Measurements from ENCODE around the gene ACTN4. TPM values are rescaled to one million over a fixed set of nuclear protein-coding genes. Genes with fewer than 3 reads are reported as not detected.

ACTN4 gene
- total and polyA plus RNA-seq, 9 donors: 139 to 458 (median 299) TPM

DNA sequence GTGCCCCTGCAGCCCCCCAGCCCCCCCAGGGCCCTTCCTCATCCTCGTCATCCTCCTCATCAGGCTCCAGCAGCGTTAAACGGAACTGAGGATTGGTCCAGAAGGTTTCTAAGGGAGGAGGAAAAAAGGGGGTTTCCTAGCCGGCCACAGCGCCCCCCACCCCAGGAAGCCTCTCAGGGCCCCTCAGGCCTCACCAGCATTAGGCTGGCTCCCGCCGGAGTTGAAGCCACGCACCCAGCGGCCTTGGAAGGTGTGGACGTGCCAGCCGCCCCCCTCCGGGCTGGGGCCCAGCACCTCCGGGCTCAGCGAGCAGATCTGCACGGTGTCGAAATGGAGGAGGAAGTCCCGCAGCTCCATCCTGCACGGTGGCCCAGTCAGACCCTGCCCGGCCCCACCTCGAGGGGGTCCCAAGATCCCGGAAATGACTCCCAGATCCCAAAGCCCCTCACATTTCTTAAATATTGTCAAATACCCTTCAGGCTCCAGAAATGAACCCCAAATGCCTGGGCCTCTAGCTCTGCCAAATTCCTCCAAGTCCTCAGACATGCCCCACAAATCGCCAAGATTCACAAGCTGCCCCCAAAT lies 89.9 kb downstream of the ACTN4 start:
- intact Hi-C loops (cut with DNase I): no loop called here
- Histone ChIP-seq H3K36me3 (no peaks in the 10 kb centered on the region), H3K9me3 (no peaks in the 10 kb centered on the region), H3K27me3 (no peaks in the 10 kb centered on the region), H3K27ac (no peak overlapping the region), H3K4me1 (ENCODE audit: insufficient read depth) (no peaks in the 10 kb centered on the region), H3K4me3 (no peak overlapping the region)
- peak in 1 of 5 donors; percentile 32 for DNase-seq
- TF ChIP-seq EP300 (IDR thresholded peaks at IDR 0.05) (no peak), CTCF (IDR thresholded peaks at IDR 0.05) (no peak), POLR2A (IDR thresholded peaks at IDR 0.05) (no peak)
- 62 to 65% (median 62%) methylated on average over 22 of the region's 22 CpGs for WGBS, 3 donors

GRCh38 chr19:38737921-38738737 lies 90.7 kb downstream of the ACTN4 start:
- no peak for DNase-seq
- no peaks in the 10 kb centered on the region for H3K27me3 ChIP-seq
- no peaks in the 10 kb centered on the region for H3K4me1 ChIP-seq (ENCODE audit: insufficient read depth)
- TF ChIP-seq CTCF (IDR thresholded peaks at IDR 0.05) (no peak), EP300 (IDR thresholded peaks at IDR 0.05) (no peak), POLR2A (IDR thresholded peaks at IDR 0.05) (no peak)
- 94 to 98% (median 94%) methylated on average over 21 of the region's 21 CpGs for WGBS, 3 donors
- no peak overlapping the region for H3K4me3 ChIP-seq
- intact Hi-C loops (cut with DNase I): no loop called here
- no peaks in the 10 kb centered on the region for H3K9me3 ChIP-seq
- no peaks in the 10 kb centered on the region for H3K36me3 ChIP-seq
- H3K27ac ChIP-seq: no peak overlapping the region

DNA sequence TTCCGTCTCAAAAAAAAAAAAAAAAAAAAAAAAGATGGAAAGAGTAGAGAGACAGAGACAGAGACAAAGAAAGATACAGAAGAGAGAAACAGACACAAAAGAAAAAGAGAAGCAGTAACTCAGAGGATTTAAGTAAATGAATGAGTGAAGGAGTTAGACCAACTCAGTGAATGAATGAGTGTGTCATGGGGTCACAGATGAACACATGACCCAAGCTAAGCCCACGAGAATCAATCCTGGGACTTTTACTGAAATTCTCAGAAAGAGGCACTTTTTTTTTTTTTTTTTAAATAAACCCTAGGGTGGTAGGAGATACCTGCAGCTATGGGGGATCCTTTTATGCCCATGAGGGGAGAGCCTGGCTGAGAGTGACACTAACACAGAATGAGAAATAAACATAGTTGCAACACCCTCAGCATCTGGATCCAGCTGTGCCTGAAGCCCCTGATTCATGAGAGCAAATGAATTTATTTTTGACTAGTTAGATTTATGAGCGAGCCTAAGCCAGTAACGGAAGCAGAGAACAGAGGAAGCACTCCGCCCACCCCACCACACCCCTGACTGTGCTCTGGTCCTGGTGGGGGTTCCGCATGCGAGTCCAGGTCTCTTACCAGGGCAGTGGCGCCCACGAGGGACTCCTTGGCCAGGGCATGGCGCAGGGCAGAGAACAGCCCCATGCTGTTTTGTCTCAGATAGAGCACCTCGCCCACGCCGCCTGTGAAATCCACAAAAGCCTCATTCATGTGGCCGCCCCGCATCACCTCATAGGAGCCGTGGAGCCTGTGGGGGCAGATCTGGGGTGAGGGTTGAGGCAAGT lies 92.2 kb downstream of the ACTN4 start:
- H3K27ac ChIP-seq: no peak overlapping the region
- no peaks in the 10 kb centered on the region for H3K36me3 ChIP-seq
- no peak overlapping the region for H3K4me3 ChIP-seq
- no peak for DNase-seq
- H3K27me3 ChIP-seq: no peaks in the 10 kb centered on the region
- TF ChIP-seq CTCF (IDR thresholded peaks at IDR 0.05) (no peak), EP300 (IDR thresholded peaks at IDR 0.05) (no peak), POLR2A (IDR thresholded peaks at IDR 0.05) (no peak)
- H3K9me3 ChIP-seq: no peaks in the 10 kb centered on the region
- WGBS, 3 donors: 77 to 82% (median 81%) methylated on average over 16 of the region's 16 CpGs
- H3K4me1 ChIP-seq (ENCODE audit: insufficient read depth): no peaks in the 10 kb centered on the region
- intact Hi-C loops (cut with DNase I): no loop called here

DNA sequence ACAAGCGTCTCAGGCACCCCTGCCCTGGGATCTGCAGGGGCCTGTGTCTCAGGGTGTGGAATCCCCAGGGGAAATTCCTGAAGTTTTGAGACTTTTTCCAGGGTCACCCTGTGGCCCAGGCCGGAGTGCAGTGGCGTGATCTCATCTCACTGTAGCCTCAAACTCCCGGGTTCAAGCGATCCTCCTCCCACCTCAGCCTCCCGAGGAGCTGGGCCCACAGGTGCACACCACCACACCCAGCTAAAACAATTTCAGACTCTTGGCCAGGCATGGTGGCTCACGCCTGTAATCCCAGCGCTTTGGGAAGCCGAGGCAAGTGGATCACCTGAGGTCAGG lies 92.8 kb downstream of the ACTN4 start:
- no peak overlapping the region for H3K27ac ChIP-seq
- WGBS, 3 donors: 91 to 93% (median 91%) methylated on average over 9 of the region's 9 CpGs
- intact Hi-C loops (cut with DNase I): no loop called here

More for the DNA sequence above, 92.8 kb downstream of the ACTN4 start:
- H3K36me3 ChIP-seq: no peaks in the 10 kb centered on the region
- H3K9me3 ChIP-seq: no peaks in the 10 kb centered on the region
- no peaks in the 10 kb centered on the region for H3K27me3 ChIP-seq
- no peaks in the 10 kb centered on the region for H3K4me1 ChIP-seq (ENCODE audit: insufficient read depth)
- DNase-seq: no peak
- no peak for TF ChIP-seq EP300 (IDR thresholded peaks at IDR 0.05)
- no peak for TF ChIP-seq POLR2A (IDR thresholded peaks at IDR 0.05)
- no peak for TF ChIP-seq CTCF (IDR thresholded peaks at IDR 0.05)
- H3K4me3 ChIP-seq: no peak overlapping the region

Data from ovary (tissue), 9 donors.